ENCODE measurements around the gene INTS6.

Gene INTS6

GRCh38 chr13:51465124-51465523 is 12.3 kb upstream of the INTS6 start:
- intact Hi-C loops (cut with DNase I): no loop called here
- DNase-seq: no peak

DNA sequence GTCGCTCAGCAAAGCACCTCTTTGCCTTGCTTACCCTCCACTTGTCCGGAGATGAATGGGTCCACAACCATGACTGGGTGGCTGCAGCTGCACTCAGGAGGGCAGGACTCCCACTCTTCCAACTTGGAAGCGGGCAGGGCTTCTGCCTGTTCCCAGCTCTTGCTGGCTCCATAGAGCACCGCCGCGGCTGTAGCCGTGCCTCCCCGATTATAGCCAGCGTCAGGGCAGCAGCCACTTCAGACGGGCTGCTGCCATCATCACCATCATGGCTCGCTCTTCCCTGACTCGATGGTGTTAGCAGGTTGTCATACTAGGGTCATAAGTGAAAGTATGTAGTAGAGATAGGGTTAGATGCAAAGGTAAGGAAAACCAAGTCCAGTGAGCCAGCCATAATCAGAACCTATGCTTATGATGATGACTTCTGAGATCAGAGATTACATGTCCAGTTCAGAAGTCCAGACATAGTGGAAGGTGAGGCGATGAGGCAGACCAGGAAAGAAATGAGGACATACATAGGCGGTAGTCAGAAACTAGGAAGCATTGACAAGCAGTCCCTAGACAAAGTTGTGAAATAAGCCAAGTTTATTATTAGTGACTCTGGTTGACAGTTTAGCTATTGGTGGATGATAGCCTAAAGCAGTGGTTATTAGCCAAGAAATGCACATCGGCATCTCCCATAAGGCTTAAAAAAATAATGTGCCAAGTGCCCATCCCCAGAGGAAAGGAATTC is 4.4 kb upstream of the INTS6 start:
- no peak for DNase-seq
- intact Hi-C loops (cut with DNase I): loop anchor here (10.0 kb wide), 1 partner anchor 268 kb away; no protein-coding TSS in a partner anchor

GRCh38 chr13:51456510-51456909 is 3.7 kb upstream of the INTS6 start:
- no peak for DNase-seq
- intact Hi-C loops (cut with DNase I): loop anchor here (10.0 kb wide), 1 partner anchor 268 kb away; no protein-coding TSS in a partner anchor

DNA sequence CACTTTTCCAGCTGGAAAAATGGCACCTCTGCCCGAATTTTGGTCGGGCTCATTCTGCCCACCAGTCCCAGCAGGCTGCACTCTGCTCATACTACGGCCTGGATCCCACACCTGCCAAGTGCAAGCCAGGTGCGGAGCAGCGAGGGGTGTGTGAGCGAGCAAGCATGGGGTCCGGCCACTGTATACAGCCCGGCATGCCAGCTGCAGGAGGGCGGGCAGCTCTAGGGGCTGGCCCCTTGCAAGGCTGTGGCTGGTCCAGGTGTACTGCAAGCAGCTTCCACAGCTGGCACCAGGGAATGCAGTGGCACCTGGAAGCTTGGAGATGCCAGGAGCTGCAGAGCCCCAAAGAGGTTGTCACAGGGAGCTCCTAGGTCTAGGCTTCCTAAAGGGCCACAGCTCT is 2.7 kb upstream of the INTS6 start:
- no peak for DNase-seq
- intact Hi-C loops (cut with DNase I): loop anchor here (10.0 kb wide), 1 partner anchor 269 kb away; no protein-coding TSS in a partner anchor

DNA sequence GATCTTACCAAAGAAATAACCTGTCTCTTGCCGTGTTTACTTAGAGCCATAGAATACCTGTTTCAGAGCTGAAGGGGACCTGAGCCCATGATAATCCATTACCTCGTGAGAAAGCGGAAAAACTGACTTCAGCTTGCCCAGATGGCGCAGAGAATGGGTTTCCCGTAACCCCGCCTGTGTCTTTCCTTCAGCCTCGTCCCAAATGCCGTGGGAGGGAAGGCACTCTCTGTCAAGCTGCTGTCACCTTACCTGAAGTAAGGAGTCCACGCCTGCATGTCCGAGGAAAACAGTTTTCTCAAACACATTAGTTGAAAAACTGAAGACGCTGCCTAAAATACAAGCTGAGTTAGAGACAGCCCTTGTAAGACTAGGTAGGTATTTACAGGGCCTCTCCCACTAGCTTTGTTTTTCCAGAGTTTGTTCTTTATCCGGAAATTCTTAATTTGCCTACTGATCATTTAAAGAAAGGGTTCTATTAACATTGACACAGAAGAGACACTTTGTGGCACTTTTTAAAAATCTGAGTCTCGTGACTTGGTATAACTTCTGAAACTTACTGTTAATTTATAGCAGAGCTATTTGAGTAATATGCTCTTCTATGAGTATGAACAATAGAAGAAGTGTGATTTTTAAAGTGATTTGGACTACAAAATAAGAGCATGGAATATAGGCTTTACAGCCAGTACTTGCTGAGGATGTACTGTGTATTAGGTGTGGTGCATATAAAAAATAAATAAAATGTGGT is 1.3 kb upstream of the INTS6 start:
- peak in 26 of 42 donors; percentile 10 to 64 (median 38) for DNase-seq

DNA sequence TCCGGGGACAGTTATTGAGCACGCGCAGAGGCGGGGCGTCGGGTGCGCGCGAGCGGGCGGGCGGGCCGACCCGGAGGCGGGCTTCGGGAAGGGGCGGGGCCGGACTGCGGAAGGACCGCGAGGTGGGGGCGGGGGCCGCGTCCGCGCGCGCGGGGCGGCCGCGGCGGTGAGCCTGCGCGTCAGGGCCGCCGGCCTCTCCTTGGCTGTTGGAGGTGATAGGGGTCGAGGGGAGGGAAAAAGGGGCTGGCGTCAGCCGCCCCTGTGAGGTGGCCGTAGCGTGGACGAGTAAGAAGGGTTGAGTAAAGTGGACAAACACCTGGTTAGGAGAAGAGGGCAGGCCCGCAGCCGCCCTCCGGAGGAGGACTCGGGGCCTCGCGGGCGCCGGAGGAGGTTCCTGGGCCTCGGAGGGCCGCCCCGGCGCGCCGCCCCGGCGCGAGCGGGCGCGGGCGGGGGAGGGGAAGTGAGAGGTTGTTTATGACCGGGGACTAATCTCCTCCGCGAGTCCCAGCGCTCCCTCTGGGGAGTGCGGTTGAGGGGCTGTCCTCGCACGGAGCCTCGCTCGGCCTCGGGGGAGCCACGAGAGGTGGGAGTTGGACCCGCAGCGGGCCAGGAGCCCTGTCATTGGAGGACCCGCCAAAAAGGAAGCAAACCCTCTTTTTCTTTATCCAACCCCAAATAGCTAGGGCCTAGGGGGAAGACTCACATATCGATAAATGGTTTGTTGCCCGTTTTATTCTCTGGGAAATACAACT is 547 bp upstream of the INTS6 start:
- peak; percentile 12 to 100 (median 78) for DNase-seq
- intact Hi-C loops (cut with DNase I): loop anchor here (1.0 to 10.0 kb wide), 3 partner anchors 131 to 349 kb away; partner anchors contain the start of genes DHRS12 and WDFY2

More for the DNA sequence above, 1.3 kb upstream of the INTS6 start:
- intact Hi-C loops (cut with DNase I): loop anchor here (1.0 to 10.0 kb wide), 3 partner anchors 130 to 348 kb away; partner anchors contain the start of genes DHRS12 and WDFY2

DNA sequence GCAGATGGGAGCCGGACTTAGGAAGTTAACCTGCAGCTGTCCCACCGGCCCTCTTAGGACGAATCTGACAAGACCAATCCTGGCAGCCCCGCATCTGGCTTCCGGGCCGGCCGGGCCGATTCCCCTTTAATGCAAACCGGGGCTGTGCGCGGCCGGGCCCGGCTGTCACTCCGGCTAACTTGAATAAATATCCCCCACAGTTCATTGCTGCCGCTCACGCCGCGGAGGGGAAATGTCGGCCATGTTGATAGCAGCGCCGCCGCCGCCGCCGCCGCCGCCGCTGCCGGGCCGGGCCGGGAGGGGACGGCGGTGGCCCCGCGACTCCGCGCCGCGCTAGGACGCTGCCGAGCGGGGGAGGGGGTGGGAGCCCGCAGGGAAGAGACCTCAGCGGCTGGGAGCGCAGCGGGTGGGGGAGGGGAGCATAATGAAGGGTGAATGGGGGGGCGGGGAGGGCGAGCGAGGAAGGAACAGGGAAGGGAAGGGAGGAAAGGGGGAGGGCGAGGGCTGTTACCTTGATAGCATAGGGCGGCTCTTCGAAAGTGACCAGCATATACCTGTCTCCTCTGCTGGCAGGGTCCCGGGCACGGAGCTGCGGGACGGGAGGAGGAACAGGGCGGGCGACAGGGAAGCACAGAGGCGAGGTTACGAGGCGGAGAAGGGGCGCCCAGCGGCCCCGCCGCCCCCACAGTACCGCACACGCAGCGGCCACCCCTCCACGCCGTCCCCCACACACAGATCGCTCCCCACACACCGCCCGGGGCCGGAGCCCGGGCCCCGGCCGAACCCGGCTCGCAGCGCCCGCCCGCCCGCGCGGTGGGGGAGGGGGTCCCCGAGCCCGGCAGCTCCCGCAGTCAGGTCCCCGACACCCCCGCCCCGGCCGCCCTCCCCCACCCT is 1.1 kb downstream of the INTS6 start:
- intact Hi-C loops (cut with DNase I): loop anchor here (5.0 to 10.0 kb wide), 2 partner anchors 273 to 351 kb away; partner anchors contain the start of gene DHRS12
- peak; percentile 60 to 89 (median 74) for DNase-seq

DNA sequence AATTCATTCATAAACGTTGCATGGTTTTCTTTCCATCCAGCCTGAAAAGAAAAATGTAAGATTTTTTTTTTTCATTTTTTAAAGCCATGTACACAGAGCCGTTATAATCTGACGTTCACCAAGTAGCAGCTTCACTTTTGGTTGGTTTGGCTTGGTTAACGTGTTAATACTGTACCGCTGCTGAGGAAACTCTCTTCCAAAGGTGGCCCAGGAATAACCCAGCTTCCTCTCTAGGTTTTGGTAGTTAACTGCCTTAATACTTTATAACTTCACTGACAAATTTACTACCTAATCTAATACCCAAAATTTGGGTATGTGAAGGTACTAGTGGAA is 1.7 kb downstream of the INTS6 start:
- peak in 1 of 42 donors; percentile 12 for DNase-seq
- intact Hi-C loops (cut with DNase I): loop anchor here (5.0 to 10.0 kb wide), 2 partner anchors 274 to 351 kb away; partner anchors contain the start of gene DHRS12

DNA sequence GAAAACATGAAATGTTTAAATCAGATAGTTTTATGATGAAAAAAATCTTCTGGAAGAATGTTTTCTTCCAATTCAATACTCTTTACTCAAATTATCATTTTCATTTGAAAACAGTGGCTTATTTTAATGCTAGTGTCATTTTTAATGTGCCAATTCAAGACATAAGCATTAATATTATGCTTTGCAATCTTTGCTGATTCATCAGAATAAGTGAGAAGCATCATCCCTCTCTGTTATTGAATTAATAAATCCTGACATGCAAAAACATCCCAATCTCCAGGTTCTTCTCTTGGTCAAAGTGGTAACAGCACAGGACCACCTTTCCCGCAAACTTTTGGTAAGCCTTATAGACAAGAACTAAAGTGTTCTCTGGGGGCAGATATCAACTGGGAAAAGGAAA is 3.8 kb downstream of the INTS6 start:
- intact Hi-C loops (cut with DNase I): no loop called here
- no peak for DNase-seq

GRCh38 chr13:51444922-51445321 is 7.9 kb downstream of the INTS6 start:
- intact Hi-C loops (cut with DNase I): no loop called here
- DNase-seq: peak in 1 of 42 donors; percentile 16

GRCh38 chr13:51440381-51440780 is 12.5 kb downstream of the INTS6 start:
- intact Hi-C loops (cut with DNase I): no loop called here
- no peak for DNase-seq

GRCh38 chr13:51437550-51438127 is 15.2 kb downstream of the INTS6 start:
- intact Hi-C loops (cut with DNase I): no loop called here

GRCh38 chr13:51435002-51435578 is 17.7 kb downstream of the INTS6 start:
- intact Hi-C loops (cut with DNase I): no loop called here
- DNase-seq: no peak

More at GRCh38 chr13:51437550-51438127, 15.2 kb downstream of the INTS6 start:
- DNase-seq: no peak

DNA sequence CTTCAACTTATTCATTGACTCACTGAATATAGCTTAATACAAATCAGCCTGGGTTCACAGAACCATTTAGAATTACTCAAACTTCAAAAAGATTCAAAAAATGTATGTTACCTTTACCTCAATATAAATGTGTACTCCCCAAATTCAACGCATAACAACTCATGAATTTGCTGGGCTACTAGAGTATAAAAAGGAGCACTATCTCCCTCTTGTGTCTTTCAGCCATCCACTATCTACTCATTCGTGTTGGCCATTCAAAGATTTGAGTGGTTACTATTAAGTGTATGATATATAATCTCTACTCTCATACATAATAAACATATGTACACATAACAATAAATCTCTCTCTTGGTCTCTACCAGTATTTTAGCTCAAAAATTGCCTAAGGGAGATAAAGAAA is 20.3 kb downstream of the INTS6 start:
- intact Hi-C loops (cut with DNase I): no loop called here
- DNase-seq: no peak

DNA sequence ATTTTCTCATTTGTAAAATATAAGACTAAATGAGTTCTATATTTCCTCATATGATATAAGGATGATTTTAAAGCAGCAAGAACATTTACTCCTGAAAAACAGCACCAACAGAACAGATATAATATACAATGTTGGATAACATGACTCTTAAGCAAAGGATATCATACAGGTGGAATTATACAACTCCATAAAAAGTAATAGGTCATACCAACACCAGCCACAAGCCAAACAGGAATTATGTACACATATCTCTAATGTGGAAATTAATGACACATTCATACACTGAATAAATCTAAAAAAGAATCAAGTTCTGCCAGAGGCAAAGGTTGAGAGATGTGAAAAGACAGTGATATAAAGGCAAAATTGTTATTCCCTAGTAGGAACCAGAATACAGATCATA is 25.9 kb downstream of the INTS6 start:
- intact Hi-C loops (cut with DNase I): no loop called here
- DNase-seq: no peak

DNA sequence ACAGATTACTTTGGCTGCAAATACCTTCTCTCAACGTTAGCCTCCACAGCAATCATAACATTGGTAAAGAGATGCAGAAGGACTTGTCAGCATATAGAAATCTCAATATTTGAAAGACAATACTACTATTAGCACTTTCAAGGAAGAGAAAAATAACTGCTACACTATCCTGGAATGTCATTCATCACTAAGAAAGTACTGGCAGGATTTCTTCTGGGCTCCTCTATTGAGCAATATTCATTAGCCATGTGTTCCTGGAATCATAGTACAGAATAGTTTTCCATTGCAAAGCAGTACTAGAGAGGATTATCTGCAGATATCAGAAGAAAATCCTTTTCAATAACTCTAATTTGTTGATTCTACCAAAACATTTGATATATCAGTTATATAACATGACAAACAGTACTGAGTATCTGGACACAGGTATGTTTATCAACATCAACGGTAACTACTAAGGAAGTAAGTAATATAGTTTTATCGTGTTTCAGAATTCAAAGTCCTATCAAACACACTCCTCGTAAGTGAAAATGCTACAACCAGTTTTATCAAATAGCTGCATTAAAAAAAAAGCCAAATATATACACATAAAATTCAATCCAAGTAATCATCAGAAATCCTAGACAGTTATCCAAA is 27.3 kb downstream of the INTS6 start:
- no peak for DNase-seq
- intact Hi-C loops (cut with DNase I): no loop called here

DNA sequence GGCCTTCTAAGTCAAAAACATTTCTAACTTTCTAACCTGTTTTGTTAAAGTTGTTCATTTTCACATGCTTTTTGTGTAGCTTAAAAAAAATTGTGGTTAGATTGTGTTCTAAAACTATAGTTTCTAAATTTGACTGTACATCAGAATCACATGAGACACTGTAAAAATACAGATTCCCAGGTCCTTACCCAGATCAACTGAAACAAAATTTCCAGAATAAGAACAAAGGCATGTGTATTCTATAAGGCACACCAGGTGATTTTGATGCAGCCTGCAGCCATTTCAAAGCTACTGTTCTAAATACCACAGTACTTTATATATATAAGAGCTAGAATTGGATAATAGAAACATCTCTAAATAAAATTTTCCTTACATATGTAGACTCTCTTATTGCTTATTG is 29.1 kb downstream of the INTS6 start:
- intact Hi-C loops (cut with DNase I): no loop called here
- no peak for DNase-seq
